HepG2 (cell line): ENCODE data around the gene PRM3. TPM values are rescaled to one million over a fixed set of nuclear protein-coding genes. Genes with fewer than 3 reads are reported as not detected.

Experiments used
- CENPT ChIP-seq: sonication (generic); formaldehyde crosslinking; IDR thresholded peaks from 2 replicates; pipeline ENCODE4 v1.8.0; 2022; ENCODE audit warnings: low read depth, mild to moderate bottlenecking, moderate library complexity, missing genetic modification reagents
- JDP2 ChIP-seq: sonication (generic); formaldehyde crosslinking; IDR thresholded peaks from 2 replicates; pipeline ENCODE4 v1.8.1; 2022; ENCODE audit warnings: missing genetic modification reagents, borderline replicate concordance
- KMT2B ChIP-seq: IDR thresholded peaks from 2 replicates; pipeline ENCODE4 v1.6.1; 2016; ENCODE audit warnings: missing genetic modification reagents, missing compliant biosample characterization
- MAFK ChIP-seq, 2 experiments: IDR thresholded peaks in 1 of 2; conservative IDR thresholded peaks in 1 of 2; 2 replicates each; pipeline ENCODE4 v1.6.1; 2011; ENCODE audit warnings: improper control_type of control experiment in 2 of 2, low read length in 2 of 2
- REPIN1 ChIP-seq: sonication (generic); formaldehyde crosslinking; IDR thresholded peaks from 2 replicates; pipeline ENCODE4 v1.8.0; 2022; ENCODE audit warnings: missing genetic modification reagents, low read depth, mild to moderate bottlenecking, borderline replicate concordance
- SRF ChIP-seq: IDR thresholded peaks from 2 replicates; pipeline ENCODE4 v1.6.1; 2011; ENCODE audit warnings: mild to moderate bottlenecking, low read depth, low read length, moderate library complexity
- TAF1 ChIP-seq: sonication (generic); formaldehyde crosslinking; IDR thresholded peaks from 2 replicates; pipeline ENCODE4 v1.4.0; 2020; ENCODE audit warnings: missing genetic modification reagents
- ZEB1 ChIP-seq: IDR thresholded peaks from 2 replicates; pipeline ENCODE4 v1.6.1; 2012; ENCODE audit warnings: mild to moderate bottlenecking, low read depth, inconsistent platforms; ENCODE audit not compliant: insufficient replicate concordance
- ZNF138 ChIP-seq: sonication (generic); formaldehyde crosslinking; IDR thresholded peaks from 2 replicates; pipeline ENCODE4 v1.5.0; 2020; ENCODE audit warnings: mild to moderate bottlenecking, low read depth, missing genetic modification reagents
- ZNF274 ChIP-seq: sonication (generic); formaldehyde crosslinking; IDR thresholded peaks from 2 replicates; pipeline ENCODE4 v1.5.1; 2020; ENCODE audit warnings: mild to moderate bottlenecking, missing genetic modification reagents
- ZNF430 ChIP-seq: sonication (generic); formaldehyde crosslinking; IDR thresholded peaks from 2 replicates; pipeline ENCODE4 v1.9.0; 2021; ENCODE audit warnings: mild to moderate bottlenecking, missing genetic modification reagents
- ZNF615 ChIP-seq: sonication (generic); formaldehyde crosslinking; IDR thresholded peaks from 2 replicates; pipeline ENCODE4 v1.5.0; 2020; ENCODE audit warnings: mild to moderate bottlenecking, missing genetic modification reagents, borderline replicate concordance
- ZNF724P ChIP-seq: sonication (generic); formaldehyde crosslinking; IDR thresholded peaks from 2 replicates; pipeline ENCODE4 v1.8.0; 2022; ENCODE audit warnings: missing genetic modification reagents, borderline replicate concordance
- polyA plus RNA-seq, 8 experiments: library from polyadenylated mRNA; depleted of rRNA in 3 of 8; stranded (reverse) in 7 of 8; unstranded in 1 of 8; fragments of >200 nt; fragmentation: Illumina TruSeq in 4 of 8; extraction: Trizol in 4 of 8; gene quantifications; 2 replicates each; pipeline versions ENCODE4 v1.2.1 to v1.2.3, GENCODE V29; 2011 to 2016; ENCODE audit warnings: low read depth in 4 of 8, missing spikeins in 1 of 8, mixed read lengths in 1 of 8; ENCODE audit not compliant: insufficient read depth in 1 of 8
- total RNA-seq, 5 experiments: library from RNA; depleted of rRNA; stranded (reverse); fragments of >200 nt; fragmentation: Illumina TruSeq; extraction: Trizol; gene quantifications; 2 replicates each; pipeline ENCODE4 v1.2.3, GENCODE V29; 2016; ENCODE audit warnings: low read depth in 1 of 5
- TF ChIP-seq, protein P1 (sequence below): sonication (generic); formaldehyde crosslinking; IDR thresholded peaks from 2 replicates; pipeline ENCODE4 v1.4.0; 2020; ENCODE audit warnings: mild to moderate bottlenecking, missing genetic modification reagents
- TF ChIP-seq, protein P2 (sequence below): sonication (generic); formaldehyde crosslinking; IDR thresholded peaks from 2 replicates; pipeline ENCODE4 v1.5.1; 2020; ENCODE audit warnings: mild to moderate bottlenecking, missing genetic modification reagents, moderate library complexity
- TF ChIP-seq, protein P3 (sequence below): sonication (generic); formaldehyde crosslinking; IDR thresholded peaks from 2 replicates; pipeline ENCODE4 v1.5.0; 2020; ENCODE audit warnings: missing genetic modification reagents
- TF ChIP-seq, protein P4 (sequence below): sonication (generic); formaldehyde crosslinking; IDR thresholded peaks from 2 replicates; pipeline ENCODE4 v1.4.0; 2020; ENCODE audit warnings: missing genetic modification reagents
- TF ChIP-seq, protein P5 (sequence below): sonication (generic); formaldehyde crosslinking; IDR thresholded peaks from 2 replicates; pipeline ENCODE4 v1.5.0; 2020; ENCODE audit warnings: mild to moderate bottlenecking, missing genetic modification reagents

Gene PRM3
- total and polyA plus RNA-seq, 2 of the 13 experiments (the other 11 are each of a cell fraction or from before 2014, with no cell fraction given), result not detected

DNA sequence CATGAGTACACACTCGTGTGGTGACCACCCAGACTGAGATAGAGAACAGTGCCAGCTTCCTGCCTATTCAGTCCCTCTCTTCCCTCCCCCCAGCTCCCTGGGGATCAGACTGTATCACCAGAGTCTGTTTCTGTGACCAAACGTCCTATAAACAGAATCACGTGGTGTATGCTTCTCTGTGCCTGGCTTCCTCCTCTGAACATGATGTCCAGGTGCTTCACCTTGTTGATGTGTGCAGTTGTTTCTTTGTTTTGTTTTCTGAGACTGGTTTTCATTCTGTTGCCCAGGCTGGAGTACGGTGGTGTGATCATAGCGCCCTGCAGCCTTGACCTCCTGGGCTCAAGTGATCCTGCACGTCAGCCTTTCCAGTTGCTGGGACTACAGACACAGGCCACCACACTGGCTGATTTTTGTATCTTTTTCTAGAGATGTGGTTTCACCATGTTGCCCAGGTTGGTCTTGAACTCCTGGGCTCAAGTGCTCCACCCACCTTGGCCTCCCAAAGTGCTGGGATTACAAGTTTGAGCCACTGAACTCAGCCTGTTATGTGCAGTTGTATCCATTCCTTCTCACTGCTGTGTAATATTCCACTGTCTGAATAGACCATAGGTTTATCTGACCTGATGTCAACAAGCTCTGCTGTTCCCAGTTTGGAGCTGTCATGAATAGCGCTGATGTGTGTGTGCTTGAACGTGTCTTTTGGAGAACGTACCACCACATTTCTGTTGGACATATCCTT lies 36.6 kb upstream of the PRM3 start (continued):
- no peak for TF ChIP-seq ZNF615
- TF ChIP-seq ZEB1, result no peak
- TF ChIP-seq MAFK (conservative IDR thresholded peaks at IDR 0.05 in 1 of 2, IDR thresholded peaks at IDR 0.05 in 1 of 2; ENCODE audit: low read length in 2 of 2), result no peak
- TF ChIP-seq SRF, result no peak
- TF ChIP-seq TAF1, result no peak
- TF ChIP-seq KMT2B (CRISPR knock-in tag), result peak; percentile 66; the same call in 1 of the 2 replicates
- peak; percentile 91 for TF ChIP-seq ZNF430 (CRISPR knock-in tag)
- TF ChIP-seq ZNF724P (CRISPR knock-in tag), result 0 out of 2 replicates have a peak, but pooled peaks have one; percentile 51
- TF ChIP-seq, protein P1, sequence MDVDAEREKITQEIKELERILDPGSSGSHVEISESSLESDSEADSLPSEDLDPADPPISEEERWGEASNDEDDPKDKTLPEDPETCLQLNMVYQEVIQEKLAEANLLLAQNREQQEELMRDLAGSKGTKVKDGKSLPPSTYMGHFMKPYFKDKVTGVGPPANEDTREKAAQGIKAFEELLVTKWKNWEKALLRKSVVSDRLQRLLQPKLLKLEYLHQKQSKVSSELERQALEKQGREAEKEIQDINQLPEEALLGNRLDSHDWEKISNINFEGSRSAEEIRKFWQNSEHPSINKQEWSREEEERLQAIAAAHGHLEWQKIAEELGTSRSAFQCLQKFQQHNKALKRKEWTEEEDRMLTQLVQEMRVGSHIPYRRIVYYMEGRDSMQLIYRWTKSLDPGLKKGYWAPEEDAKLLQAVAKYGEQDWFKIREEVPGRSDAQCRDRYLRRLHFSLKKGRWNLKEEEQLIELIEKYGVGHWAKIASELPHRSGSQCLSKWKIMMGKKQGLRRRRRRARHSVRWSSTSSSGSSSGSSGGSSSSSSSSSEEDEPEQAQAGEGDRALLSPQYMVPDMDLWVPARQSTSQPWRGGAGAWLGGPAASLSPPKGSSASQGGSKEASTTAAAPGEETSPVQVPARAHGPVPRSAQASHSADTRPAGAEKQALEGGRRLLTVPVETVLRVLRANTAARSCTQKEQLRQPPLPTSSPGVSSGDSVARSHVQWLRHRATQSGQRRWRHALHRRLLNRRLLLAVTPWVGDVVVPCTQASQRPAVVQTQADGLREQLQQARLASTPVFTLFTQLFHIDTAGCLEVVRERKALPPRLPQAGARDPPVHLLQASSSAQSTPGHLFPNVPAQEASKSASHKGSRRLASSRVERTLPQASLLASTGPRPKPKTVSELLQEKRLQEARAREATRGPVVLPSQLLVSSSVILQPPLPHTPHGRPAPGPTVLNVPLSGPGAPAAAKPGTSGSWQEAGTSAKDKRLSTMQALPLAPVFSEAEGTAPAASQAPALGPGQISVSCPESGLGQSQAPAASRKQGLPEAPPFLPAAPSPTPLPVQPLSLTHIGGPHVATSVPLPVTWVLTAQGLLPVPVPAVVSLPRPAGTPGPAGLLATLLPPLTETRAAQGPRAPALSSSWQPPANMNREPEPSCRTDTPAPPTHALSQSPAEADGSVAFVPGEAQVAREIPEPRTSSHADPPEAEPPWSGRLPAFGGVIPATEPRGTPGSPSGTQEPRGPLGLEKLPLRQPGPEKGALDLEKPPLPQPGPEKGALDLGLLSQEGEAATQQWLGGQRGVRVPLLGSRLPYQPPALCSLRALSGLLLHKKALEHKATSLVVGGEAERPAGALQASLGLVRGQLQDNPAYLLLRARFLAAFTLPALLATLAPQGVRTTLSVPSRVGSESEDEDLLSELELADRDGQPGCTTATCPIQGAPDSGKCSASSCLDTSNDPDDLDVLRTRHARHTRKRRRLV (CRISPR knock-in tag), result no peak
- no peak; the same call in 1 of the 2 replicates for TF ChIP-seq JDP2
- TF ChIP-seq ZNF138 (CRISPR knock-in tag), result no peak; the same call in 1 of the 2 replicates
- no peak for TF ChIP-seq CENPT (CRISPR knock-in tag)
- TF ChIP-seq, protein P2, sequence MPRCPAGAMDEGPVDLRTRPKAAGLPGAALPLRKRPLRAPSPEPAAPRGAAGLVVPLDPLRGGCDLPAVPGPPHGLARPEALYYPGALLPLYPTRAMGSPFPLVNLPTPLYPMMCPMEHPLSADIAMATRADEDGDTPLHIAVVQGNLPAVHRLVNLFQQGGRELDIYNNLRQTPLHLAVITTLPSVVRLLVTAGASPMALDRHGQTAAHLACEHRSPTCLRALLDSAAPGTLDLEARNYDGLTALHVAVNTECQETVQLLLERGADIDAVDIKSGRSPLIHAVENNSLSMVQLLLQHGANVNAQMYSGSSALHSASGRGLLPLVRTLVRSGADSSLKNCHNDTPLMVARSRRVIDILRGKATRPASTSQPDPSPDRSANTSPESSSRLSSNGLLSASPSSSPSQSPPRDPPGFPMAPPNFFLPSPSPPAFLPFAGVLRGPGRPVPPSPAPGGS, result peak; percentile 96
- TF ChIP-seq REPIN1 (CRISPR knock-in tag), result no peak; the same call in 1 of the 2 replicates
- TF ChIP-seq ZNF274, result peak; percentile 68
- TF ChIP-seq, protein P3, sequence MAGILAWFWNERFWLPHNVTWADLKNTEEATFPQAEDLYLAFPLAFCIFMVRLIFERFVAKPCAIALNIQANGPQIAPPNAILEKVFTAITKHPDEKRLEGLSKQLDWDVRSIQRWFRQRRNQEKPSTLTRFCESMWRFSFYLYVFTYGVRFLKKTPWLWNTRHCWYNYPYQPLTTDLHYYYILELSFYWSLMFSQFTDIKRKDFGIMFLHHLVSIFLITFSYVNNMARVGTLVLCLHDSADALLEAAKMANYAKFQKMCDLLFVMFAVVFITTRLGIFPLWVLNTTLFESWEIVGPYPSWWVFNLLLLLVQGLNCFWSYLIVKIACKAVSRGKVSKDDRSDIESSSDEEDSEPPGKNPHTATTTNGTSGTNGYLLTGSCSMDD (CRISPR knock-in tag), result no peak
- TF ChIP-seq, protein P4, sequence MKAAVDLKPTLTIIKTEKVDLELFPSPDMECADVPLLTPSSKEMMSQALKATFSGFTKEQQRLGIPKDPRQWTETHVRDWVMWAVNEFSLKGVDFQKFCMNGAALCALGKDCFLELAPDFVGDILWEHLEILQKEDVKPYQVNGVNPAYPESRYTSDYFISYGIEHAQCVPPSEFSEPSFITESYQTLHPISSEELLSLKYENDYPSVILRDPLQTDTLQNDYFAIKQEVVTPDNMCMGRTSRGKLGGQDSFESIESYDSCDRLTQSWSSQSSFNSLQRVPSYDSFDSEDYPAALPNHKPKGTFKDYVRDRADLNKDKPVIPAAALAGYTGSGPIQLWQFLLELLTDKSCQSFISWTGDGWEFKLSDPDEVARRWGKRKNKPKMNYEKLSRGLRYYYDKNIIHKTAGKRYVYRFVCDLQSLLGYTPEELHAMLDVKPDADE (CRISPR knock-in tag), result no peak
- TF ChIP-seq, protein P5, sequence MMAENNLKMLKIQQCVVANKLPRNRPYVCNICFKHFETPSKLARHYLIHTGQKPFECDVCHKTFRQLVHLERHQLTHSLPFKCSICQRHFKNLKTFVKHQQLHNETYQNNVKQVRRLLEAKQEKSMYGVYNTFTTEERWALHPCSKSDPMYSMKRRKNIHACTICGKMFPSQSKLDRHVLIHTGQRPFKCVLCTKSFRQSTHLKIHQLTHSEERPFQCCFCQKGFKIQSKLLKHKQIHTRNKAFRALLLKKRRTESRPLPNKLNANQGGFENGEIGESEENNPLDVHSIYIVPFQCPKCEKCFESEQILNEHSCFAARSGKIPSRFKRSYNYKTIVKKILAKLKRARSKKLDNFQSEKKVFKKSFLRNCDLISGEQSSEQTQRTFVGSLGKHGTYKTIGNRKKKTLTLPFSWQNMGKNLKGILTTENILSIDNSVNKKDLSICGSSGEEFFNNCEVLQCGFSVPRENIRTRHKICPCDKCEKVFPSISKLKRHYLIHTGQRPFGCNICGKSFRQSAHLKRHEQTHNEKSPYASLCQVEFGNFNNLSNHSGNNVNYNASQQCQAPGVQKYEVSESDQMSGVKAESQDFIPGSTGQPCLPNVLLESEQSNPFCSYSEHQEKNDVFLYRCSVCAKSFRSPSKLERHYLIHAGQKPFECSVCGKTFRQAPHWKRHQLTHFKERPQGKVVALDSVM (CRISPR knock-in tag), result peak; percentile 91
